LNCaP clone FGC (cell line): Measurements from ENCODE around the gene CSF1.

Experiments used
- DNase-seq: peaks from one replicate; pipeline ENCODE4 v3.0.0-alpha.2; 2011; ENCODE audit warnings: low read depth
- H3K4me3 ChIP-seq: 2 replicates; pipeline ENCODE4 v1.5.1; 2011; ENCODE audit warnings: mild to moderate bottlenecking, low read depth, low read length, control low read depth
- CTCF ChIP-seq: IDR thresholded peaks from 2 replicates; pipeline ENCODE4 v1.5.1; 2012; ENCODE audit warnings: mild to moderate bottlenecking; ENCODE audit not compliant: control insufficient read depth, insufficient read depth; ENCODE audit errors: extremely low read depth

CSF1 gene

GRCh38 chr1:109883248-109883955 lies 27.2 kb upstream of the CSF1 start:
- H3K4me3 ChIP-seq: no peak overlapping the region
- no peak for DNase-seq
- TF ChIP-seq CTCF: no peak

- H3K4me3 ChIP-seq: no peak overlapping the region
- TF ChIP-seq CTCF: no peak
- no peak for DNase-seq
Measured at GRCh38 chr1:109884242-109884891, 26.3 kb upstream of the CSF1 start.

- no peak for TF ChIP-seq CTCF
- no peak overlapping the region for H3K4me3 ChIP-seq
- no peak for DNase-seq
Measured at GRCh38 chr1:109885589-109885988, 25.1 kb upstream of the CSF1 start.

GRCh38 chr1:109886827-109887226 lies 23.8 kb upstream of the CSF1 start:
- no peak for TF ChIP-seq CTCF
- H3K4me3 ChIP-seq: no peak overlapping the region
- no peak for DNase-seq

- H3K4me3 ChIP-seq: no peak overlapping the region
- TF ChIP-seq CTCF: no peak
- no peak for DNase-seq
Measured at GRCh38 chr1:109887271-109887670, 23.4 kb upstream of the CSF1 start.

- no peak for TF ChIP-seq CTCF
- DNase-seq: no peak
- no peak overlapping the region for H3K4me3 ChIP-seq
Measured at GRCh38 chr1:109887884-109888283, 22.8 kb upstream of the CSF1 start.
